Osteoblast (primary cell): Measurements from ENCODE around the gene MEAF6. TPM values are rescaled to one million over a fixed set of nuclear protein-coding genes. Genes with fewer than 3 reads are reported as not detected.

Source experiments
- DNase-seq: peaks from one replicate; pipeline ENCODE4 v3.0.0; 2011; ENCODE audit warnings: low spot score, mixed read lengths; ENCODE audit not compliant: insufficient read length; ENCODE audit errors: missing footprints
- H2AFZ ChIP-seq: 2 replicates; pipeline ENCODE4 v1.6.0; 2011; ENCODE audit warnings: mild to moderate bottlenecking, low read length
- H3K27ac ChIP-seq: 2 replicates; pipeline ENCODE4 v1.5.1; 2011; ENCODE audit warnings: mild to moderate bottlenecking, low read depth, low read length, moderate library complexity
- H3K27me3 ChIP-seq: 2 replicates; pipeline ENCODE4 v1.6.0; 2012; ENCODE audit warnings: mild to moderate bottlenecking, control low read depth, inconsistent platforms, low read length, moderate library complexity; ENCODE audit not compliant: insufficient read depth
- H3K36me3 ChIP-seq: 2 replicates; pipeline ENCODE4 v1.5.1; 2011; ENCODE audit warnings: mild to moderate bottlenecking, low read length, control low read depth, moderate library complexity; ENCODE audit not compliant: insufficient read depth
- H3K4me1 ChIP-seq: 2 replicates; pipeline ENCODE4 v1.5.1; 2011; ENCODE audit warnings: mild to moderate bottlenecking, low read length, control low read depth, moderate library complexity; ENCODE audit not compliant: insufficient read depth
- H3K4me2 ChIP-seq: 2 replicates; pipeline ENCODE4 v1.6.0; 2011; ENCODE audit warnings: mild to moderate bottlenecking, low read length; ENCODE audit not compliant: insufficient read depth
- H3K4me3 ChIP-seq: fragments of 200-600 bp; sonication (generic); 3 replicates; pipeline ENCODE4 v1.5.1; 2012; ENCODE audit warnings: mild to moderate bottlenecking, low read length, inconsistent platforms; ENCODE audit not compliant: insufficient read depth
- H3K79me2 ChIP-seq: 2 replicates; pipeline ENCODE4 v1.6.0; 2012; ENCODE audit warnings: mild to moderate bottlenecking, low read length, control low read depth, inconsistent platforms; ENCODE audit not compliant: insufficient read depth
- H3K9me3 ChIP-seq: 2 replicates; pipeline ENCODE4 v1.5.1; 2011; ENCODE audit warnings: low read depth, low read length, control low read depth
- H4K20me1 ChIP-seq: 2 replicates; pipeline ENCODE4 v1.6.0; 2012; ENCODE audit warnings: mild to moderate bottlenecking, low read length, control low read depth; ENCODE audit not compliant: insufficient read depth
- total RNA-seq: library from RNA; depleted of rRNA; stranded (reverse); fragments of >200 nt; gene quantifications from 2 replicates; pipeline ENCODE4 v1.2.3, GENCODE V29; 2012
- TF ChIP-seq, protein P1 (sequence below): IDR thresholded peaks from 2 replicates; pipeline ENCODE4 v1.5.1; 2011; ENCODE audit warnings: mild to moderate bottlenecking, low read depth, low read length, moderate library complexity; ENCODE audit errors: extremely low read depth

The MEAF6 gene
- total RNA-seq, 1 donor = 64.1 TPM

DNA sequence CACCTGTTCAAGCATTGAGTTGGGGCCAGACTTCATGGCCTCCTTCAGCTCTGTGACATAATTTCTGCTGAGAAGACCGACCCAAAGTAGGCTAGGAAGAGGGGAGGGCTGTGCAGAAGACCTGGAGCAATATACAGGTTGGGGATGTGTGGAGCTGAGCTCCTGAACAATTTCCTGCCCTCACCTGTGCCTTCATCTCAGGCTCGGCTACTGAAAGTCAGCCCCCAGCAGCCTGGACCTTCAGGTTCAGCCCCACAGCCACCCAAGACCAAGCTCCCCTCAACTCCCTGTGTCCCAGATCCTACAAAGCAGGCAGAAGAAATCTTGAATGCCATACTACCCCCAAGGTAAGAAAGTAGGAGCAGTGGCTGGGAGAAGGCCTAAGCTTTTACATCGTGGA, 42.8 kb upstream of the MEAF6 start:
- peak overlapping the region; percentile 94 for H2AFZ ChIP-seq
- H3K27me3 ChIP-seq = no peaks in the 10 kb centered on the region
- H3K36me3 ChIP-seq = no peaks in the 10 kb centered on the region
- peak overlapping the region; percentile 69 for H3K4me3 ChIP-seq
- no peaks in the 10 kb centered on the region for H3K9me3 ChIP-seq
- H3K27ac ChIP-seq = peak overlapping the region; percentile 69
- H3K4me1 ChIP-seq = peaks cover 23% of the 10 kb centered on the region
- H4K20me1 ChIP-seq = peaks cover 12% of the 10 kb centered on the region
- TF ChIP-seq, protein P1, sequence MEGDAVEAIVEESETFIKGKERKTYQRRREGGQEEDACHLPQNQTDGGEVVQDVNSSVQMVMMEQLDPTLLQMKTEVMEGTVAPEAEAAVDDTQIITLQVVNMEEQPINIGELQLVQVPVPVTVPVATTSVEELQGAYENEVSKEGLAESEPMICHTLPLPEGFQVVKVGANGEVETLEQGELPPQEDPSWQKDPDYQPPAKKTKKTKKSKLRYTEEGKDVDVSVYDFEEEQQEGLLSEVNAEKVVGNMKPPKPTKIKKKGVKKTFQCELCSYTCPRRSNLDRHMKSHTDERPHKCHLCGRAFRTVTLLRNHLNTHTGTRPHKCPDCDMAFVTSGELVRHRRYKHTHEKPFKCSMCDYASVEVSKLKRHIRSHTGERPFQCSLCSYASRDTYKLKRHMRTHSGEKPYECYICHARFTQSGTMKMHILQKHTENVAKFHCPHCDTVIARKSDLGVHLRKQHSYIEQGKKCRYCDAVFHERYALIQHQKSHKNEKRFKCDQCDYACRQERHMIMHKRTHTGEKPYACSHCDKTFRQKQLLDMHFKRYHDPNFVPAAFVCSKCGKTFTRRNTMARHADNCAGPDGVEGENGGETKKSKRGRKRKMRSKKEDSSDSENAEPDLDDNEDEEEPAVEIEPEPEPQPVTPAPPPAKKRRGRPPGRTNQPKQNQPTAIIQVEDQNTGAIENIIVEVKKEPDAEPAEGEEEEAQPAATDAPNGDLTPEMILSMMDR = no peak
- H3K79me2 ChIP-seq = peaks cover 17% of the 10 kb centered on the region
- peak overlapping the region; percentile 81 for H3K4me2 ChIP-seq
- DNase-seq = no peak

DNA sequence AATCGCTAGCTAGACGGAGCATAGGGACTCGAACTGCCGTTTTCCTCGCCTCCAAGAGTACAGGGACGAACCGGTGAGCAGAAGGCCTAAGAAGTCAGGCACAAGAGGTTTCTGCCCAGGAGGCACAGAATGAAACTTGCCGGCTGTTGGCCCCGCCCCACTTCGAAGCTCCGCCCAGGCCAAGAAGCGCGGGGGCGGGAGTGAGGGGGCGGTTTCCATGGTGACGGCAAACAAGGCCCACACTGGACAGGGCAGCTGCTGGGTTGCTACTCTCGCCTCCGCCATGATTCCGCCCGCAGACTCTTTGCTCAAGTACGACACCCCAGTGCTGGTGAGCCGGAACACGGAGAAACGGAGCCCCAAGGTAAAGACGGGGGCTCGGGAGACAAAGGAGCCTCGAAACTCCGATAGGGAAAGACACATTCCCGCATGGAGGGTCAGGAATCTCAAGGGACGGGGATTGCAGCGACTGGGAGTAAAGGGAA, 42.2 kb upstream of the MEAF6 start, which contains the start of gene DNALI1:
DNALI1 (plus strand) TSS at position 229 of the 485 bp plus-strand sequence; CDS start at position 284, 55 bp downstream.
- Histone ChIP-seq H3K27me3 (no peaks in the 10 kb centered on the region), H3K4me1 (peaks cover 23% of the 10 kb centered on the region), H3K79me2 (peaks cover 24% of the 10 kb centered on the region), H3K4me2 (peak within 1 kb of the TSS; percentile 81), H3K36me3 (no peaks in the 10 kb centered on the region), H3K9me3 (no peaks in the 10 kb centered on the region), H3K27ac (peak within 1 kb of the TSS; percentile 69), H4K20me1 (peaks cover 12% of the 10 kb centered on the region), H3K4me3 (peak within 1 kb of the TSS; percentile 69), H2AFZ (peak within 1 kb of the TSS; percentile 94)
- peak; percentile 94 for DNase-seq
- TF ChIP-seq, protein P1 = no peak

DNA sequence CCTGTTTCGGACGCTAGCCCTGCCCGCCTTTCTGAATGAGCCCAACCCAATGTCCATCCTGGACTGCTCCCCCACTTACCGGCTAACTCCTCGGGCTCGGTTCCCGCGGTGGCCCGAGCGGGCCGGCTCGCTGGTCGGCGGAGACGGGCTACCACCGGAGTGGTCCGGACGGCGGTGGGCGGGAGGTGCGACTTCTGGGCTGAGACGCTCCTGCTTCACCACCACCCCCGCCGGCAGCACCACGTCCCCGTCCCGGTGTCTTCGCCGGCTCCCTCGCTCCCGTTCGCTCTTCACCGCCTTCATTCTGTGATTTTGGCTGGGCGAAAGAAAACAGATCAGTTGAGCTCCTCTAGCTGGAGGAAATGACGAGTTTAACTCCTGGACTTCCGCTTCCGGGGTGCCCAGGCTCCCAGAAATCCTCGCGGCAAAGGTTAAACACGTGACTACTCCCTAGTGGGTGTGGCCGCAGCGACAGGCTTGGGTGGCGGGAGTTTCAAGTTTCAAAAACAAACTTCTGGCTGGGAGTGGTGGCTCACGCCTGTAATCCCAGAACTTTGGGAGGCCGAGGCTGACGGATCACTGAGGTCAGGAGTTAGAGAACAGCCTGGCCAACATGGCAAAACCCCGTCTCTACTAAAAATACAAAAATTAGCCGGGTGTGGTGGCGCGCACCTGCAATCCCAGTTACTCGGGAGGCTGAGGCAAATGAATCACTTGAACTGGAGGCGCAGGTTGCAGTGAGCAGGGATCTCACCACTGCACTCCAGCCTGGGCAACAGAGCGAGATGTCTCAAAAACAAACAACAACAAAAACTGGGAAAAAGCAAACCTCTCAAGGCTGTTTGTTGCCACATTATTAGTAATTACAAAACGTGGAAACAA, 39.6 kb upstream of the MEAF6 start, which contains the start of gene SNIP1:
SNIP1 (minus strand) TSS at position 367 of the 882 bp plus-strand sequence; CDS start at position 303, 64 bp downstream.
- Histone ChIP-seq H3K4me2 (peak within 1 kb of the TSS; percentile 89), H4K20me1 (peaks cover 17% of the 10 kb centered on the region), H3K79me2 (peaks cover 45% of the 10 kb centered on the region)

More for the DNA sequence above, 39.6 kb upstream of the MEAF6 start, which contains the start of gene SNIP1:
- H2AFZ ChIP-seq = peak within 1 kb of the TSS; percentile 85
- peak within 1 kb of the TSS; percentile 99 for H3K4me3 ChIP-seq
- no peaks in the 10 kb centered on the region for H3K27me3 ChIP-seq
- no peaks in the 10 kb centered on the region for H3K36me3 ChIP-seq
- TF ChIP-seq, protein P1 = no peak
- peak within 1 kb of the TSS; percentile 92 for H3K27ac ChIP-seq
- peak; percentile 97 for DNase-seq
- H3K9me3 ChIP-seq = no peaks in the 10 kb centered on the region
- peaks cover 34% of the 10 kb centered on the region for H3K4me1 ChIP-seq
